Mucosa of descending colon (tissue), 3 donors: ENCODE results near the gene CACNG5. TPM values are rescaled to one million over a fixed set of nuclear protein-coding genes. Genes with fewer than 3 reads are reported as not detected.

Experiments used
- ATAC-seq: fragments of 200-7000 bp; cut with Tn5 transposase; one replicate; pipeline ENCODE4 v1.9.1; 2020; ENCODE audit warnings: mild to moderate bottlenecking, moderate library complexity
- DNase-seq, 3 donors: peaks; one replicate each; pipeline ENCODE4 v3.0.0-alpha.2; 2020
- H3K36me3 ChIP-seq: fragments of 200-600 bp; one replicate; pipeline ENCODE4 v1.8.0; 2021; ENCODE audit warnings: low read depth, mild to moderate bottlenecking
- H3K4me1 ChIP-seq: fragments of 200-600 bp; one replicate; pipeline ENCODE4 v1.8.0; 2021; ENCODE audit warnings: low read depth, mild to moderate bottlenecking
- H3K4me3 ChIP-seq: fragments of 200-600 bp; one replicate; pipeline ENCODE4 v1.8.0; 2021; ENCODE audit warnings: mild to moderate bottlenecking
- H3K9me3 ChIP-seq: fragments of 200-600 bp; one replicate; pipeline ENCODE4 v1.8.0; 2021; ENCODE audit warnings: mild to moderate bottlenecking
- intact Hi-C, 2 donors: fragments of 100-400 bp; cut with DNase I in 1 of 2; cut with micrococcal nuclease in 1 of 2; formaldehyde crosslinking; loops; one replicate each; pipeline versions ENCODE4 v1.11.0 to v1.11.1; 2022; cut with DNase I, micrococcal nuclease
- total RNA-seq, 3 donors: library from RNA; stranded (reverse); fragmentation: NEBNext Ultra II Directional in 2 of 3; extraction: Animal tissue kit (Norgen Biotek cat#: 25700) in 2 of 3; gene quantifications; one replicate each; pipeline versions ENCODE4 v1.2.1 to v1.2.4, GENCODE V29; 2021 to 2023
- TF ChIP-seq, protein P1 (sequence below): fragments of 200-600 bp; IDR thresholded peaks from one replicate; pipeline ENCODE4 v1.8.0; 2022; ENCODE audit warnings: antibody characterized with exemption, mild to moderate bottlenecking
- donor health status: DM: no; HTN: no; CAD: no; lungs with moderate emphysema.
- donor health status: DM: no; HTN: no; CAD: no.
- donor health status: DM: no; HTN: yes; CAD: no.

Gene CACNG5
- total RNA-seq, 3 donors from 2014 or later: 0.44 TPM; not detected in 2

DNA sequence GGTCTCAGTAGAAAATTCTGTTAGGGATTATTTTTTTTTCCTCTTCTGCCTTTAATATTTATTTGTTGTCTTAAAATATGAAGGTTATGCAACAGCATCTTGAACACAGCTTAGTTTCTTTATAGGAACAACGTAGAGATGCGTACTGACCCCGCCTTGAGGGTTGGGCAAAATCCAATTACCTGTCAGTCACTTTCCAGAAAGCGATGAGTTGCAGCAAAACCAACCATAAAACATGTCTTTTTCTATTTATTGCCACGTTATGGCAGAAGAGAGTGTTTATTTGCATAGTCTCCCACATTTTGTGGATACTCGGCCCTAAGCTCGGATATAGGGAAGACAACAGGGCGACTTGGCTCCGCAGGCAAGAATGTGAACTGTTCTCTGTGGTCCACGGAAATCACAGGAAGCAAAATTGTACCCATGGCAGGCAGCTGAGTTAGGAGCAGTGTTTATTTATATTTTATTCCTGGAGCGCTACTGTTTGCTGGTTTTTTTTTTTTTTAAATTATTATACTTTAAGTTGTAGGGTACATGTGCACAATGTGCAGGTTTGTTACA is 44.3 kb upstream of the CACNG5 start:
- H3K36me3 ChIP-seq: no peaks in the 10 kb centered on the region
- DNase-seq (no peak), ATAC-seq (no peak)
- intact Hi-C loops: no loop called here
- no peak overlapping the region for H3K4me3 ChIP-seq
- H3K4me1 ChIP-seq: no peaks in the 10 kb centered on the region
- no peaks in the 10 kb centered on the region for H3K9me3 ChIP-seq
- TF ChIP-seq, protein P1, sequence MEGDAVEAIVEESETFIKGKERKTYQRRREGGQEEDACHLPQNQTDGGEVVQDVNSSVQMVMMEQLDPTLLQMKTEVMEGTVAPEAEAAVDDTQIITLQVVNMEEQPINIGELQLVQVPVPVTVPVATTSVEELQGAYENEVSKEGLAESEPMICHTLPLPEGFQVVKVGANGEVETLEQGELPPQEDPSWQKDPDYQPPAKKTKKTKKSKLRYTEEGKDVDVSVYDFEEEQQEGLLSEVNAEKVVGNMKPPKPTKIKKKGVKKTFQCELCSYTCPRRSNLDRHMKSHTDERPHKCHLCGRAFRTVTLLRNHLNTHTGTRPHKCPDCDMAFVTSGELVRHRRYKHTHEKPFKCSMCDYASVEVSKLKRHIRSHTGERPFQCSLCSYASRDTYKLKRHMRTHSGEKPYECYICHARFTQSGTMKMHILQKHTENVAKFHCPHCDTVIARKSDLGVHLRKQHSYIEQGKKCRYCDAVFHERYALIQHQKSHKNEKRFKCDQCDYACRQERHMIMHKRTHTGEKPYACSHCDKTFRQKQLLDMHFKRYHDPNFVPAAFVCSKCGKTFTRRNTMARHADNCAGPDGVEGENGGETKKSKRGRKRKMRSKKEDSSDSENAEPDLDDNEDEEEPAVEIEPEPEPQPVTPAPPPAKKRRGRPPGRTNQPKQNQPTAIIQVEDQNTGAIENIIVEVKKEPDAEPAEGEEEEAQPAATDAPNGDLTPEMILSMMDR: no peak

DNA sequence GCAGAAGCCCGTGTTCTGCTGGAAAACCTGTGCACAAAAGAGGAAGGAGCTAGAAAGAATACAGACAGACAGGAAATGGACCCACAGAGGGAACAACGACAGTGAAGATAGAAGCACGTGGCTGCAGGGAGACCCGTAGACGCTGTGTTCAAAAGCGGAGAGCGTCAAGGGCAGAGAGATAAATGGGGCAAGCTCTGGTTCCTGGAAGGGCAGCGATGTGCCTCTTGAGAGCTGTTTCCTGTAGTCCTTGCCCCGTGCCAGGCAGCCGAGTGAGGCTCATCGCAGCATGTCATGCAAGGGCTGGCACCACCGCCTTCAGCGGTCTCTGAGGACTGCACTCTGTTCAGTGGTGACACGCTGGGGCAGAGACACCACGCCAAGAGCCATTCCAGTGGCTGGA is 43.6 kb upstream of the CACNG5 start:
- H3K36me3 ChIP-seq: no peaks in the 10 kb centered on the region
- intact Hi-C loops: no loop called here
- TF ChIP-seq, protein P1: no peak
- ATAC-seq (peak; percentile 16), DNase-seq (peak in 1 of 3 donors; percentile 10)
- no peak overlapping the region for H3K4me3 ChIP-seq
- no peaks in the 10 kb centered on the region for H3K4me1 ChIP-seq
- H3K9me3 ChIP-seq: no peaks in the 10 kb centered on the region

DNA sequence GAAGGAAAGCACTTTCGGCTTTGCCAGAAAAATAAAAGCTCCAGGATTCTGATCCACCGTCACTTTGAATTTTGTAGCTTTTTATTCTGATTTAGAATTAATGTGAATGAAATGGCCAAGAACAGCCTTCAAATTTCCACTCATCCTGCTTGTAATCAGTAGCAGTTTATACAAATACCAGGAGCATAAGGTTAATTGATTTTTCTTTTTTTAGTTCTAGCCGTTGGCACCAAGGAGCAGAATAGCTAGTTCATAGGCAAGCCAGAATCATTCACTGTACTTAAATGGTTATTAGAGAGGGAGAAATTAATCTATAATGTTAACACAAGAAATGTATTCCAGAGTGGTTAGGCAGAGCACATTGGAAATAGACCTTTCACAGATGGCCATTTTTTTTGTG is 41.1 kb upstream of the CACNG5 start:
- no peak for DNase-seq
- intact Hi-C loops: no loop called here
- ATAC-seq: no peak
- Histone ChIP-seq H3K4me3 (no peak overlapping the region), H3K9me3 (no peaks in the 10 kb centered on the region), H3K4me1 (no peaks in the 10 kb centered on the region), H3K36me3 (no peaks in the 10 kb centered on the region)
- TF ChIP-seq, protein P1: no peak

DNA sequence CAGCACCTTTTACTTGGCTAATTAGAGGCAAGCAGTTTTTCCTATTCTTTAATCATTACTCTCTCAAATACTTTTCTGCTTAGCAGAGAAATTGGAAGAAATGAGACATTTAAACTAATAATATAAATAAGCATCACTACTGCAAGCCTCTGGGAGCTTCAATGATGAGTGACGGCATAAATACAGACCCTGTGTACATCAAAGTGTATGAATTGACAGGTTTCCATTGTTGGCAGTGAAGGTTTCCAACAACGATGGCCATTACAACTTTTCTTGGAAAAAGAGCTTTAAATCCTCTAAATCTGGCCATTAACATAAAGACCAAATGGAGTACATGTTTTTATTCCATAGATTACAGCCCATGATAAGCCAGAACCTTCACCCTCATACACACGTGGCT is 39.4 kb upstream of the CACNG5 start:
- no peaks in the 10 kb centered on the region for H3K36me3 ChIP-seq
- TF ChIP-seq, protein P1: no peak
- H3K9me3 ChIP-seq: no peaks in the 10 kb centered on the region
- no peak overlapping the region for H3K4me3 ChIP-seq
- no peaks in the 10 kb centered on the region for H3K4me1 ChIP-seq
- ATAC-seq: no peak
- intact Hi-C loops: no loop called here
- no peak for DNase-seq

DNA sequence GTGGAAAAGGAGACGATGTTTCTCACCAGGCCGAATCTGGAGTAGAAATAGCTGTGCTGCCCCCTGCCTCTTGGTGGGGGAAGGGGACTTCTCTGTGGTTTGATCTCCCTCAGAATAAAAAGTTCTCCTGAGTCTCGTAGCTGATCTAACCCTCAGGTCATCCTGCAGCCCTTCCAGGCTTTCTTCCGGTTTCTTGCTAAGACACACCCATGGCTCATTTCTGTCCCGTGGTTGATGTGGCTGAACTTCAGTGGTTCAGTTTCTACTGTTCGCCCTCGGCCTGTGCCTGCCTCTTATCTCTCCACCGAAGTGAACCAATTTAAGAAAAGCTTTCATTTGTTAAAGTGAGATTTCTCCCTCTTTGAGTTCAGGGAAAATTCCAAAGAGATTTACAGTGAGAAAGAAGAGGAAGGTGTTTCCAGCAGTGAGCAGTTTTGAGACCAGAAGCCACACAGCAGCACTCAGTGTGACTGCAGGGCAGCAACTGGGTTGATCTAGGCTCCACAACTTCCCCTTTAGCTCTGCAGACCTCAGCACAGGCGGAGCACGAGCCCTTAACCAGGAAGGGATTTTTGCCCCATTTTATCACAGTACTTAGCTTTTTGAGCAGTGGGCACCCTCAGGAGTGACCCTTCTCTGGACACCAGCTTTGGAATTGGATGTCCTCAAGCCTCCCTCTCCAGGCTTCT is 34.9 kb upstream of the CACNG5 start:
- DNase-seq: peak in 1 of 3 donors; percentile 17
- Histone ChIP-seq H3K4me1 (no peaks in the 10 kb centered on the region), H3K36me3 (no peaks in the 10 kb centered on the region), H3K4me3 (no peak overlapping the region), H3K9me3 (no peaks in the 10 kb centered on the region)
- intact Hi-C loops: no loop called here
- ATAC-seq: peak; percentile 24
- TF ChIP-seq, protein P1: no peak
